CD1c-positive myeloid dendritic cell (primary cell): ENCODE measurements around the gene TM7SF2.

Experiments
- DNase-seq: peaks from one replicate; pipeline ENCODE4 v3.0.0-alpha.2; 2016; ENCODE audit errors: extremely low spot score

TM7SF2 gene

DNA sequence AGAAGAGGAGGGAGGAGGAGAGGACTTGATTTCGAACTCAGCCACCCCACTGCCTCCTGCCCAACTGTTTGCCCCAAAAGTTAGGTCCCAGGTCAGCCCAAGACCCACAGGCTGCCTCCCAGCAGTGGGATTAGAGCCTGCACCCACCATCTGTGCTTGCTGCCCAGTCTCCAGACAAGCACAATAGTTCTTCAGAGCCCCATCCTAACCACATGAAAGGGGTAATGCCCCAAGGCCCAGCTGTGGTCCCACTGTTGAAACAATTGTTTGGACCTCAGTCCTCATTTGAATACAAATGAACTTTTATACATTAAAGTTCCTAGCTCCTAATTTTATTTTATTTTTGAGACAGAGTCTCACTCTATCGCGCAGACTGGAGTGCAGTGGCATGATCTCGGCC lies 21.0 kb upstream of the TM7SF2 start:
- DNase-seq, result no peak

DNA sequence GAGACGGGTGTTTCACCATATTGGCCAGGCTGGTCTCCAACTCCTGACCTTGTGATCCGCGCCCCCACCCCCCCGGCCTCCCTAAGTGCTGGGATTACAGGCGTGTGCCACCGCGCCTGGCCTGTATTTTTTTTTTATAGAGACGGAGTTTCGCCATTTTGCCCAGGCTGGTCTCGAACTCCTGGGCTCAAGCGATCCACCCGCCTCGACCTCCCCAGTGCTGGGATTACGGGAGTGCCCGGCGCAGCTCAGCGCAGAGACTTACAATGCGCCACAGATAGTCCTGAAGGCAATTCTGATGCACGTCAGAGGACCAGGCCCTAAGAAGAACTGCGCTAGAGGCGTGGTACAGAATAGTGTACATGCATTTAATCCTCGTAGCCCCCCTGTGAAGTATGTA lies 16.2 kb upstream of the TM7SF2 start:
- DNase-seq, result no peak

DNA sequence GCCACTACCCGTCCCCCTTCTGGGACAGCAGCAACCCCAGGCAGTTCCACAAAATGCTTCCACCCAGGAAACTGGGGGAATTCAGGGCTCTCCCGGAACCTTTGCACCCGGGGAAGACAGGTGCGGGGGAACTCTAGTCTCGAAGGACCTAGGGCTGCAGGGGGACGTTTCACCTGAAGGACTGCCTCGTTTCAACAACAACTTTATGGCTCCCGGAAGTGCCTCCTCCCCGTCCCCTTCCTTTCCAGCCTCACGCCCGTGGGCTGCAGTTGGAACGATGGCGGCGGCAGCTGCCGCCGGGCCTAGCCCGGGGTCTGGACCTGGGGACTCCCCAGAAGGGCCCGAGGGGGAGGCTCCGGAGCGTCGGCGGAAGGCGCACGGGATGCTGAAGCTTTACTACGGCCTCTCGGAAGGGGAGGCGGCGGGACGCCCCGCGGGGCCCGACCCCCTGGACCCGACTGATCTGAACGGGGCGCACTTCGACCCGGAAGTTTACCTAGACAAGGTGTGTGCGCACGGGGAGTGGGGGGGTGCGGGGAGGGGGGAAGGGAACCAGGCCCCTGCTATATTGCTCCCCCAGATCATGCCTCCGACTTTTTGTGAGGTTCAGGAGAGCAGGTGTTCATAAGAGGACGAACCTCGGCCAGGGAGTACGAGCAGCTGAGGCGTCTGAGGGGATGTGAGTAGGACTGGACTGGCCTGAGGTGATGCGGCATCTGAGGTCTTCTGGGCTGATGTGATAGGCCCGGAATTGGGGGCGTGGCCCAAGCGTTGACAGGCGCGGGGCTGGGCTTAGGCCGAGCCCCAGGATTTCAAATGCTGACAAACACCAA lies 15.5 kb upstream of the TM7SF2 start, which contains the start of gene VPS51:
TSS of gene VPS51 (plus strand) at position 241 of the 833 bp plus-strand sequence. CDS start at position 278, 37 bp downstream.
- peak; percentile 92 for DNase-seq

DNA sequence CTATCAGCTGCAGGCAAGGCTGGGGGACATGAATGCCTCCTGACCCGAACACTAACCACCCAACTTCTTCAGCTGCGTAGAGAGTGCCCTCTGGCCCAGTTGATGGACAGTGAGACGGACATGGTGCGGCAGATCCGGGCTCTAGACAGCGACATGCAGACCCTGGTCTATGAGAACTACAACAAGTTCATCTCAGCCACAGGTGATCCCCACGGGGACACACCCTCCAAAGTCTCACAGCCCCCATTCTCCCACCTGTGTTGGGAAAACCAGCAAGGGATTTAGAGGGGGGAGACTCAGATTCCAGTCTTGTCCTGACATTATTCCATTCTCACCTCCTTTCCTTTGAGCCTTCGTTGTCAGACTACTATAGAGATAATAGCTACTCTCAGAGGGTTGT lies 14.7 kb upstream of the TM7SF2 start:
- no peak for DNase-seq

DNA sequence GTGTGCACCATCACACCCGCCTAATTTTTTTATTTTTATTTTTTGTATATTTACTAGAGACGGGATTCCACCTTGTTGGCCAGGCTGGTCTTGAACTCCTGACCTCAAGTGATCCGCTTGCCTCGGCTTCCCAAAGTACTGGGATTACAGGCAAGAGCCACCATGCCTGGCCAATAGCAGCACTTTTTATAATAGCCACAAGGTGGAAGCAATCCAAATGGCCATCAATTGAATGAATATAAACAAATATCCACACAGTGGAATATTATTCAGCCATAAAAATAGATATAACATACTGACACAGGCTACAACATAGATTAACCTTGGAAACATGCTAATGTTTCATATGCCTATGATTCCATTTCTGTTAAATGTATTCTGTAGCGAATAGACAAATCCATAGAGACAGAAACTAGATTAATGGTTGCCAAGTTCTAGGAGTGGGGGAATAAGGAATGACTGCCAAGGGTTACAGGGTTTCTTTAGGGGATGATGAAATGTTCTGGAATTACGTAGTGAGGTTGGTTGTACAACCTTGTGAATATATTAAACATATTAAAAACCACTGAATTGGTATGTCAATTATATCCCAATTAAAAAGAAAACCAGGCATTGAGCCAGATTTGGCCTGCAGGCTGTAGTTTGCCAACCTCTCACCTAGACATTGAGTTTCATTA lies 10.9 kb upstream of the TM7SF2 start:
- no peak for DNase-seq

DNA sequence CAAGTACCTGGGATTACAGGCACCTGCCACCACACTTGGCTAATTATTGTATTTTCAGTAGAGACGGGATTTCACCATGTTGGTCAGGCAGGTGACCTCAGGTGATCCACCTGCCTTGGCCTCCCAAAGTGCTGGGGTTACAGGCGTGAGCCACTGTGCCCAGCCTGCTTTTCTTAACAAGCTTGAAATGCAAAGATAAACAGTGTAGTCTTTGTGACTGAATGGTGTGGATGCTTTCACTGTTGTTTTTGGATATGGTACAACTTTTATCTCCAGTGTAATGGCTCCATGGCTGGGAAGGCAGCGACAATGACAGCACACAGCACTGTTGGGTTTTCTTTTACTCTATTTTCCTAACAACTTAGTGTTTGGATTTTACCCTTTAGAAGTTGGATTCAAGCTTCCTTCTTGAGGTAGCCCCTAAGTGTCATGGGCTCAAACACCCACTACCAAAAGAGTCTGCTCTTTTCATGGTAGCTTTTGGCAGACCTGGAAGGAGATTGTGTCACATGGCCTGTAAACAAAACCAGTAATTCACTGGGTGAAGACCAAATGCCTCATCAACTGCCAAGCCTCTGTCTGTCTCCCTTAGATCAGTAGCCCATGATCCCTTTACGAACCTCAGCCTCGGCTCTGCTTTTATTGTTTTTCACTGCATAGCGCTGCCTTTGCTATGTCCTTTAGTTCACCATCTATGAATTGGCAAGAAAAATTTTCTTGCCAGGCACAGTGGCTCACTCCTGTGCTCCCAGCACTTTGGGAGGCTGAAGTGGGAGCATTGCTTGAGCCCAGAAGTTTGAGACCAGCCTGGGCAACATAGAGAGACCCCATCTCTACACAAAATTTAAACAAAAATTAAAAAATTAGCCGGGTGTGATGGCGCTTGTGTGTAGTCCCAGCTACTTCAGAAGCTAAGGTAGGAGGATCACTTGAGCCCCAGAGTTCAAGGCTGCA lies 9.3 kb upstream of the TM7SF2 start:
- no peak for DNase-seq

DNA sequence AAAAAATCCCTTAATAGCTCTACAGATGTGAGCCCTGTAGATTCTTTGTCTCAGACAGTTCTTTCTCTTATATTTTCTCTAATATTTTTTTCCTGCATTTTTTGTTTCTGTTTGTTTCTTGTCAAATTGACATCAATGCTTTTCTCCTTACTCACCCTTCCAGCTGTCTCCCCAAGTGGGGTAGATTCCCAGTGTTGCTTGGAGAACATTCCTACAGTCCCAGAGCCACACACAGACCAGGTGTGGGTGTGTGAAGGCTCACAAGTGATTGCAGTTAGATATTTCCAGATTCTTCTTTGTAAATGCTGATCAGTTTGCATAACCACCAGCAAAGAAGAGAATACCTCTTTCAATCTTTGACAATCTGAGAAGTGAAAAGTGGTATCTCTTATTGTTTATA lies 8.2 kb upstream of the TM7SF2 start:
- no peak for DNase-seq

DNA sequence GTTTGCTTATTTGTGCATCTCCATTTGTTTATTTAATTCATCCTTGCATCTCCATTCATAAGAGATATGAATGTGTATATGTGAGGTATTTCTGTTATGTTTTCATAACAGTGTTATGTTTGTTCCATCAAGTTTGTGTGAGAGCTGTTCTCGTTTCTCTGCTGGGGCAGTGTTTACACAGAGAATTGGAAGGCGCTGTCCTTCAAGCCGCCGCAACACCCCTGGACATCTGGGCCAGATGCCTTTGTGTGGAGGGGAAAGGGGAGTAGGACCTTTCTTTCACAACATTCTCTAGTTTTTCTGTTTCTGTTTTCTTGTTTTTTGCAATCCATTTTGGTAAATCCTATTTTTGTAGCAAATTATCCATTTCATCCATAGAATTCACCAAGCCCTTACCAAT lies 7.0 kb upstream of the TM7SF2 start:
- no peak for DNase-seq

DNA sequence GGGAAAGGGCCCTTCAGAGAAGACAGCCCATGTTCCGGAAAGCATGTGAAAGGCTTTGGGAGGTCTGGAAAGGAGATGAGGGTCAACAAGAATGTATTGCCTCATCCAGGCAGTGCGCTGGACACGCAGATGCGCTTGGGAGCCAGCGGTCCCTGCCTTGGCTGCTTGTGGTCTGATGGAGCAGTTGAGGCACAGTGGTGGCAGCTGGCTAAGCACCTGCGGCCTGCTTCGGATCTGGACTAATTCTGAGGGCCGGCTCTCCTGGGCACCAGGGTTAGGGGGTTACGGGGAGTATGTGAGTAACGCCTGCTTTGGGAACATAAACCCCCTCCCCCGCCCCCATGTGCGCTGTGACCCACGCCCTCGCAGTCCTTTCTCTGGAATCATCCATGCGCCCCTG lies 4.6 kb upstream of the TM7SF2 start:
- no peak for DNase-seq

DNA sequence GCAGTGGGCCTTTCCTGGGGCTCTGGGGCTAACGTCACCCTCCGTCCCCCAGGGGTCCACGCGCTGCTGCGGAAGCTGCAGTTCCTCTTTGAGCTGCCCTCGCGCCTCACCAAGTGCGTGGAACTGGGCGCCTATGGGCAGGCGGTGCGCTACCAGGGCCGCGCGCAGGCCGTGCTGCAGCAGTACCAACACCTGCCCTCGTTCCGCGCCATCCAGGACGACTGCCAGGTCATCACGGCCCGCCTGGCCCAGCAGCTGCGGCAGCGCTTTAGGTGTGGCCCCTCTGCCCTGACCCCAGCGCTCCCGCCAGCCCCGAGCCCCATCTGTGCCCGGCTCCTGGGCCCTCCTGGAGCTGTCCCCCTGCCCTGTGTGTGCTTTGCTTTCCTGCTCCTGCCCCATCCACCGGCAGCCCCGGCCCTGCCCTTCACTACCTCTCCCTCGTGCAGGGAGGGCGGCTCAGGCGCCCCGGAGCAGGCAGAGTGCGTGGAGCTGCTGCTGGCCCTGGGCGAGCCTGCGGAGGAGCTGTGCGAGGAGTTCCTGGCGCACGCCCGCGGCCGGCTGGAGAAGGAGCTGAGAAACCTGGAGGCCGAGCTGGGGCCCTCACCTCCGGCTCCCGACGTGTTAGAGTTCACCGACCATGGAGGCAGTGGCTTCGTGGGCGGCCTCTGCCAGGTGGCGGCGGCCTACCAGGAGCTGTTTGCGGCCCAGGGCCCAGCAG lies 3.8 kb upstream of the TM7SF2 start:
- DNase-seq, result no peak

DNA sequence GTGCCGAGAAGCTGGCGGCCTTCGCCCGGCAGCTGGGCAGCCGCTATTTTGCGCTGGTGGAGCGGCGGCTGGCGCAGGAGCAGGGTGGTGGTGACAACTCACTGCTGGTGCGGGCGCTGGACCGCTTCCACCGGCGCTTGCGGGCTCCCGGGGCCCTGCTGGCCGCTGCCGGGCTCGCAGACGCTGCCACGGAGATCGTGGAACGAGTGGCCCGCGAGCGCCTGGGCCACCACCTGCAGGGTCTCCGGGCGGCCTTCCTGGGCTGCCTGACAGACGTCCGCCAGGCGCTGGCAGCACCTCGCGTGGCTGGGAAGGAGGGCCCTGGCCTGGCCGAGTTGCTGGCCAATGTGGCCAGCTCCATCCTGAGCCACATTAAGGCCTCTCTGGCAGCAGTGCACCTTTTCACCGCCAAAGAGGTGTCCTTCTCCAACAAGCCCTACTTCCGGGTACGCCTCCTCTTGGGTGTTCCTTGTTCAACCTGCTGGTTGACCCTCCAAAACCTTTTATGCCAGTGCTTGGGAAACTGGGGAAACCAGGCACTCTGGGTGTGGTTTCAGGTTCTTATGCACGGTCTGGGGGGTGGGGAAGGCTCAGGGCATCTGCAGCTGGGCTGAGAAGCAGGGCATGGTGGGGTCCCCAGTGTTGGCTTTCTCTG lies 3.1 kb upstream of the TM7SF2 start:
- DNase-seq, result no peak

DNA sequence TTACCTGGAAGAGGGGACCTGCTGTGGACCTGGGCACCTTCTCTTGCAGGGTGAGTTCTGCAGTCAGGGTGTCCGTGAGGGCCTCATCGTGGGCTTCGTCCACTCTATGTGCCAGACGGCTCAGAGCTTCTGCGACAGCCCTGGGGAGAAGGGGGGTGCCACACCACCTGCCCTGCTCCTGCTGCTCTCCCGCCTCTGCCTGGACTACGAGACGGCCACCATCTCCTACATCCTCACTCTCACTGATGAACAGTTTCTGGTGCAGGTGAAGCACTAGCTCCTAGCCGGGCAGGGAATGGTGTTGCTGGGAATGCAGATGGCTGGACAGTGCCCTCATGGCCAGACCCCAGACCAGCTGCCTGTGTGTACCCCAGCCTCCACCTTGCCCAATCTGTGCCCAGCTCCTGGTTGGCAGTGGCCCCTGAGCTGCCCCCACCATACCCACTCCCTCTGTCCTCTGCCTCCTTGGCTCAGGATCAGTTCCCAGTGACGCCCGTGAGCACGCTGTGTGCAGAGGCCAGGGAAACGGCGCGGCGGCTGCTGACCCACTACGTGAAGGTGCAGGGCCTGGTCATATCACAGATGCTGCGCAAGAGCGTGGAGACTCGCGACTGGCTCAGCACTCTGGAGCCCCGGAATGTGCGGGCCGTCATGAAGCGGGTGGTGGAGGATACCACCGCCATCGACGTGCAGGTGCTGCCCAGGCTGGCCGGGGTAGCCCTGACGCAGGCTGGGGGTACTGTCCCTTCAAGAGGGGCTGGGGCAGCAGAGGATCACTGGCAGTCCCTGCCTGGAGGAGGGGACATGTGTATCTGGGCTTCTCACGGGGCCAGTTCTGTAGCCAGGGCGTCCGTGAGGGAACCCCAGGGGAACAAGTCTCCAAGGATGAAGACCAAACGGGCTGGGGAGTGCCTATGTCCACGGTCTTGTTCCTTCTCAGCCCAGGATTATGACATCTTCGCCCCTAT lies 2.2 kb upstream of the TM7SF2 start:
- DNase-seq, result no peak

DNA sequence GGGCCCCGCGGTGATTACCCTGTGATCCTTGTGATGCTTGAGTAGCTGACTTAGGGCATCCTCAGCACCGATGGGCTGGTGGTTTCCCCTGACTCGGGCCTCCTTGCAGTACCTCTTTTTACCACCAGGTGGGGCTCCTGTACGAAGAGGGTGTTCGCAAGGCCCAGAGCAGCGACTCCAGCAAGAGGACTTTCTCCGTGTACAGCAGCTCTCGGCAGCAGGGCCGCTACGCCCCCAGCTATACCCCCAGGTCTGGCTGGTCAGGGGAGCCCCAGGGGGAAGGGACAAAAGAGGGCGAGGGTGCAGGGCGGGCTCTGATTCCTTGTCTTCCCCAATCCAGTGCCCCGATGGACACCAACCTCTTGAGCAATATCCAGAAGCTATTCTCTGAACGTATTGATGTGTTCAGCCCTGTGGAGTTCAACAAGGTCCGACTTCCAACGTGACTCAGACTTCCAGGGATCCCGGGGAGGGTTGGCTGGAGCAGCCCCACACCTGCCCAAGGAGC lies 1.3 kb upstream of the TM7SF2 start:
- peak; percentile 91 for DNase-seq

DNA sequence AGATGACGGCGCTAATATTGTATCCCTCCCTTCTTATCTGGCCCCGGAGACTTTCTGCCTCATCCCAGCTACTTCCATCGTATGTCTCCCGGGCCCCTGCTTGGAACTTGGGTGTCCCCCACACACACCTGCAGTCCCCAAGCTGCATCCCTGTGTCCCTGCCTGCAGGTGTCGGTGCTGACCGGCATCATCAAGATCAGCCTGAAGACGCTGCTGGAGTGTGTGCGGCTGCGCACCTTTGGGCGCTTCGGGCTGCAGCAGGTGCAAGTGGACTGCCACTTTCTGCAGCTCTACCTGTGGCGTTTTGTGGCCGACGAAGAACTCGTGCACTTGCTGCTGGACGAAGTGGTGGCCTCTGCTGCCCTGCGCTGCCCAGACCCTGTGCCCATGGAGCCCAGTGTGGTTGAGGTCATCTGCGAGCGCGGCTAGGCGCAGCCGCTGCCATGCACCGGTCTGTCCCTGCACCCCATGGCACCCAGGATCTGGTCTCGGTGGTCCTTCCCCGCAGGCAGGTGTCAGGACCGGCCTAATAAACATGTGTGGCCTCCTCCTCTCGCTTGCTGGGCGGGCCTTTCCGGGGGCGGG lies 421 bp upstream of the TM7SF2 start:
- DNase-seq, result no peak

DNA sequence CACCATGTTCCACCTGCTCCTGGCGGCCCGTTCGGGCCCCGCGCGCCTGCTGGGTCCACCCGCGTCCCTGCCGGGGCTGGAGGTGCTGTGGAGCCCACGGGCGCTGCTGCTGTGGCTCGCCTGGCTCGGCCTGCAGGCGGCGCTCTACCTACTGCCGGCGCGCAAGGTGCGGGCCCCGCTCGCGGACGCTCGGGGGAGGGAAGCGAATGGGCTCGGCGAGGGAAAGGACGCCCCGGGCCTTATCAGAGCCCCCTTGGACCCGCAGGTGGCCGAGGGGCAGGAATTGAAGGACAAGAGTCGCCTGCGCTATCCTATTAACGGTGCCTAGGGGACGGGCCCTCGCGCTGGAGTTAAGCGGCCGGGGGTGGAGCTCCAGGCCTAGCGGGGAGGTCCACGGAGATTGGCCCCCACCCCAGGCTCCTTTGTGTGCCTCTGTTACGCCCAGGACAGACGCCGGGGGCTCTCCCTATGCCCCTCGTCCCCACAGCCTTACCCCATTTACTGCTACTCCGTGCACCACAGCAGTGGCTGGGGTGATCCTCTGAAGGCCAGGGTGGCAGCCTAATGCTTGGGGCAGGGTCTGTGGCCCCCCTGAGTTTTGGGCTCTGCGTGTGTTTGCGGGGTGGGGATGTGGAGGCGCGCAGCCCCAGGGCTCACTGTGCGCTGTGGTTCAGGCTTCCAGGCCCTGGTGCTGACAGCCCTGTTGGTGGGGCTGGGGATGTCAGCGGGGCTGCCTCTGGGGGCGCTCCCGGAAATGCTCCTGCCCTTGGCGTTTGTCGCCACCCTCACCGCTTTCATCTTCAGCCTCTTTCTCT lies 1.1 kb downstream of the TM7SF2 start:
- DNase-seq, result peak; percentile 73

DNA sequence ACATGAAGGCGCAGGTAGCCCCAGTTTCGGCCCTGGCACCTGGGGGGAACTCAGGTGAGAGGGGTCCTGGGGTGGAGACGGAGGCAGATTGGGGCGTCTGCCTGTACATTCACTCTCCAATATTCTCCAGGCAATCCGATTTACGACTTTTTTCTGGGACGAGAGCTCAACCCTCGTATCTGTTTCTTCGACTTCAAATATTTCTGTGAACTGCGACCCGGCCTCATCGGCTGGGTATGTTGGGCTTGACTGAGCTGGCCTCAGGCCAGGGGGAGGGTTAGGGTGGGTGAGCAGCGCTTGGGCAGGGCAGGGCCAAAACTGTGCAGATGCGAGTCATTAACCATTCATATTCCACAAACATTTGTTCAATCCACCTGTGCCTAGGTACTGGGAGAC lies 1.7 kb downstream of the TM7SF2 start:
- DNase-seq, result no peak

DNA sequence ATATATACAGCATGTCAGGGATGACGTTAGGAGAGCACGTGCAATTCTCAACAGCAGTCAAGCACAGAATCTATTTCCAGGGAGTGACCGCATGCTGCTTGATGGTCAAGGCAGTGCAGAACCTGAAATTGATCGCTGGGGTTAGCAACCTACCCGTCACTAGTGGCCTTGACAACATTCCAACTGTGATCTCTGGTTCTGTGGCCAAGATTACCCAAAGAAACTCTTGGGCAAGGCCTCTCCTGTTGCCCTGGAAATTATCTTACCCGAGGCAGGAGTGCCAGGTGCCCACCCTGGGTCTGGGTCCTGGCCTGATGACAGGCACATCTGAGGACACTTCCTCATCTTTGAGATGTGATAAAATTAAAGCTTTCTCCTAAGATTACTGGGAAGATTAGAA lies 2.2 kb downstream of the TM7SF2 start:
- no peak for DNase-seq

DNA sequence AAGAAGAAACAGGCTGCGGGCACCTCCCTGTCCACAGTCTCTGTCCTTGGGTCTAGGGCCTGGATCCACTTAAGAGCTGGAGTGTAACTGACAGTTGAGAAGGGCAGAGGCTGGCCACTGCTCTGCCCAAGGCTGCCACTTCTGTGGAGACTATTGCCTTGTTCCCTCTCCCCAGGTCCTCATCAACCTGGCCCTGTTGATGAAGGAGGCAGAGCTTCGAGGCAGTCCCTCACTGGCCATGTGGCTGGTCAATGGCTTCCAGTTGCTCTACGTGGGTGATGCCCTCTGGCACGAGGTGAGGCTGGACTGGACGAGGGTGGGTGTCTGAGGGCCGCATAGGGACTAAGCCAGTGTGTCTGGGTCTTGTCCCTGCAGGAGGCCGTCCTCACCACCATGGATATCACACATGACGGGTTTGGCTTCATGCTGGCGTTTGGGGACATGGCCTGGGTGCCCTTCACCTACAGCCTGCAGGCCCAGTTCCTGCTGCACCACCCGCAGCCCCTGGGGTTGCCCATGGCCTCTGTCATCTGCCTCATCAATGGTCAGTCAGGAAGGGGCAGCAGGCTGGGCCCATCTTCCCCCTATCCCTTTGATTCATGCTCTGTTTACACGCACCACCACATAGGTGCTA lies 3.0 kb downstream of the TM7SF2 start:
- no peak for DNase-seq
